Smooth muscle cell (in vitro differentiated cells): ENCODE measurements around the gene KLHL13. TPM values are rescaled to one million over a fixed set of nuclear protein-coding genes. Genes with fewer than 3 reads are reported as not detected.

ENCODE experiments used
- DNase-seq: peaks from one replicate; lab custom pipeline; 2025; ENCODE audit not compliant: unreplicated experiment; lab: John Stamatoyannopoulos, UW
- H2AFZ ChIP-seq: fragments of 200-600 bp; sonication (generic); 2 replicates; pipeline ENCODE4 v1.6.0; 2016; ENCODE audit warnings: antibody characterized with exemption, low read depth, mild to moderate bottlenecking
- H3F3A ChIP-seq: fragments of 200-600 bp; sonication (generic); 2 replicates; pipeline ENCODE4 v1.6.0; 2017; ENCODE audit warnings: antibody characterized with exemption, low read depth
- H3K27ac ChIP-seq: fragments of 200-600 bp; sonication (generic); 2 replicates; pipeline ENCODE4 v1.5.1; 2016; ENCODE audit warnings: low read depth, mild to moderate bottlenecking
- H3K27me3 ChIP-seq: fragments of 200-600 bp; sonication (generic); 2 replicates; pipeline ENCODE4 v1.6.1; 2016; ENCODE audit warnings: low read depth, mild to moderate bottlenecking
- H3K36me3 ChIP-seq: fragments of 200-600 bp; sonication (generic); 2 replicates; pipeline ENCODE4 v1.5.1; 2016; ENCODE audit warnings: low read depth
- H3K4me1 ChIP-seq: fragments of 200-600 bp; sonication (generic); 2 replicates; pipeline ENCODE4 v1.5.1; 2016; ENCODE audit warnings: low read depth
- H3K4me2 ChIP-seq: fragments of 200-600 bp; sonication (generic); 2 replicates; pipeline ENCODE4 v1.6.0; 2016; ENCODE audit warnings: mild to moderate bottlenecking
- H3K4me3 ChIP-seq: fragments of 200-600 bp; sonication (generic); 2 replicates; pipeline ENCODE4 v1.5.1; 2016; ENCODE audit warnings: mild to moderate bottlenecking
- H3K79me2 ChIP-seq: fragments of 200-600 bp; sonication (generic); 2 replicates; pipeline ENCODE4 v1.6.0; 2016; ENCODE audit warnings: low read depth, mild to moderate bottlenecking
- H3K9ac ChIP-seq: fragments of 200-600 bp; sonication (generic); 2 replicates; pipeline ENCODE4 v1.6.0; 2016; ENCODE audit warnings: low read depth
- H3K9me3 ChIP-seq: fragments of 200-600 bp; sonication (generic); replicated peaks from 2 replicates; pipeline ENCODE4 v1.5.1; 2016; ENCODE audit warnings: low read depth
- H4K20me1 ChIP-seq: fragments of 200-600 bp; sonication (generic); 2 replicates; pipeline ENCODE4 v1.6.0; 2016; ENCODE audit warnings: low read depth
- WGBS: methylation state at CpG from one replicate; pipeline ENCODE4 v1.1.7; 2016; ENCODE audit warnings: low lambda C conversion rate; 5-methylcytosine and 5-hydroxymethylcytosine counted together
- polyA plus RNA-seq: library from polyadenylated mRNA; unstranded; fragments of >200 nt; fragmentation: Nextera tagmentation; extraction: Ambion mirVana; gene quantifications from 2 replicates; pipeline ENCODE4 v1.2.1, GENCODE V29; 2016
- total RNA-seq: library from RNA; depleted of rRNA; stranded (reverse); fragments of >200 nt; gene quantifications from 2 replicates; pipeline ENCODE4 v1.2.3, GENCODE V29; 2014
- TF ChIP-seq, protein P1 (sequence below): fragments of 200-600 bp; sonication (generic); IDR thresholded peaks from 2 replicates; pipeline ENCODE4 v1.5.1; 2017; ENCODE audit warnings: borderline replicate concordance, mild to moderate bottlenecking, antibody characterized with exemption; ENCODE audit not compliant: insufficient read depth, poor library complexity, severe bottlenecking

KLHL13 gene
- total and polyA plus RNA-seq, 2 experiments from 2014 or later = 0.32 to 3.4 TPM

DNA sequence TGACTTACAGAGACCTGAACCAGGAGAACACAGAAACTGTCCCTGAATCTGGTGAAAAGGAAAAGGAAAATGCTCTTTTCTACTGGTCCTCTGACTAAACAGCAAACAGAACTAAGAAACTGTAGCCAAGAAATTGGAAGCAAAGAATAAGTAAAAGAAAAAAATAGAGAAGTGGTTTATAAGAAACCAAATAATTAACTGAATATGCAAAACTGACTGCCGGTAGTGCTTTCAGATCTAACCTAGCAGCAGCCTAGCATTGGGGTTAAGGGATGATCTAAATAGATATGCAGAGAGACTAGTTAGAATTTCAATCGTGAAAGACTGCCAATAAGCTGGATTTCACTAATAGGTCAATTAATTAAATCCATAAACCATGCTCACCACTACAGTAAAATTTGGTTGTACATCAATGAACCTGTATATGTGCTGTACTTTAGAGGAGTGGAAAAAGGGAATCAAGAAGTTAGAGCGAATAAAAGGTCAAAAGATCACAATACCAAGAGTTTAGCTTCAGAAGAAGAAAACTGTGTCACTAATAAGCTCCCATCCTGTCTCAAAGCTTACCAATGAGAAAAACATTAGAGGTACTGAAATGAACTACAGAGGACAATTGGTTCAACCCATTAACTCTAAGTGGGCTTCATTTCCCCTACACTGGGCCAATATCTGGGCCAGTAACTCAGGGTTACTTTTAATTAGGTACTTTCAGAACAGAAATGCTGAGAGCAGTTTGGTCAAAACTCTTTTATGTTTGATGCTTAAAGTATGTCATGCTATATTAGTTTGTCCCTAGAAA lies 53.6 kb downstream of the KLHL13 start:
- no peaks in the 10 kb centered on the region for H3K9me3 ChIP-seq
- no peak overlapping the region for H3K9ac ChIP-seq
- no peaks in the 10 kb centered on the region for H3K4me1 ChIP-seq
- no peaks in the 10 kb centered on the region for H3K36me3 ChIP-seq
- TF ChIP-seq, protein P1, sequence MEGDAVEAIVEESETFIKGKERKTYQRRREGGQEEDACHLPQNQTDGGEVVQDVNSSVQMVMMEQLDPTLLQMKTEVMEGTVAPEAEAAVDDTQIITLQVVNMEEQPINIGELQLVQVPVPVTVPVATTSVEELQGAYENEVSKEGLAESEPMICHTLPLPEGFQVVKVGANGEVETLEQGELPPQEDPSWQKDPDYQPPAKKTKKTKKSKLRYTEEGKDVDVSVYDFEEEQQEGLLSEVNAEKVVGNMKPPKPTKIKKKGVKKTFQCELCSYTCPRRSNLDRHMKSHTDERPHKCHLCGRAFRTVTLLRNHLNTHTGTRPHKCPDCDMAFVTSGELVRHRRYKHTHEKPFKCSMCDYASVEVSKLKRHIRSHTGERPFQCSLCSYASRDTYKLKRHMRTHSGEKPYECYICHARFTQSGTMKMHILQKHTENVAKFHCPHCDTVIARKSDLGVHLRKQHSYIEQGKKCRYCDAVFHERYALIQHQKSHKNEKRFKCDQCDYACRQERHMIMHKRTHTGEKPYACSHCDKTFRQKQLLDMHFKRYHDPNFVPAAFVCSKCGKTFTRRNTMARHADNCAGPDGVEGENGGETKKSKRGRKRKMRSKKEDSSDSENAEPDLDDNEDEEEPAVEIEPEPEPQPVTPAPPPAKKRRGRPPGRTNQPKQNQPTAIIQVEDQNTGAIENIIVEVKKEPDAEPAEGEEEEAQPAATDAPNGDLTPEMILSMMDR = no peak
- 73% methylated on average over 3 of the region's 3 CpGs for WGBS
- H3F3A ChIP-seq = no peaks in the 10 kb centered on the region
- no peak overlapping the region for H2AFZ ChIP-seq
- no peak overlapping the region for H3K4me2 ChIP-seq
- no peak for DNase-seq
- no peak overlapping the region for H3K4me3 ChIP-seq
- H3K27ac ChIP-seq = no peak overlapping the region
- no peaks in the 10 kb centered on the region for H3K79me2 ChIP-seq
- H3K27me3 ChIP-seq = no peaks in the 10 kb centered on the region
- H4K20me1 ChIP-seq = no peaks in the 10 kb centered on the region

DNA sequence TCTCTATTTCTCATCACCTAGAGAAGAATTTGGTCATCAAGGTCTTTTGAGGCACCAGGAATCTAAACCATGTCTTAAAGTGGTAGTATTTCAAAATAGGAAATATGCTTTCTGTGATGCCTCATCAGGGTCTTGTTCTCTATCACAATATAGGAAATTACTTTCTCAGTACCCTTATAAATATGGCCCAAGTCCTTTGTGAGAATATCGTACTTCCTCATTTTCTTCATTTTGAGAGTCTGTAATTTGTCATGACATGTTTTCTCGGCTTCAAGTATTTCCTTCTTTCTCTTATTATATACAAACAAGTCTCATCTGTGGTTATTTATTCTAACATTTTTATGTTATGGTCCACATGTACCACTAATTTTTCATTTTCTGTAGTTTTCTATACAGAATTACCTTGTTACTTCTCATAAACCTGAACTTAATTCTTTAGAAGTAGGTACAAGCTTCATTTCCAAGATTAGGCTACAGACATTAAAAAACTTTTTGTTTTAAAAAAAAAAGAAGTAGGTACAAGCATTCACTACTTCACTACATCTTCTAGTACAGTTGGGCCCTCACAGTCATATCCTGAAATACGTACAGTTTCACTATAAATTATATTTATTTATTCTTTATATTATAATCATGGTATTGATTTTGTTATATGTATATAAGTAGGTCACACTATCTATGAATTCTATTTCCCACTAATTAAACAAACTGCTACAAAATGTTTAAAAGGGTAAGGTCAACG lies 54.4 kb downstream of the KLHL13 start:
- Histone ChIP-seq H3K4me1 (no peaks in the 10 kb centered on the region), H3K4me2 (no peak overlapping the region), H2AFZ (no peak overlapping the region), H3K27ac (no peak overlapping the region), H3F3A (no peaks in the 10 kb centered on the region), H3K9ac (no peak overlapping the region), H3K79me2 (no peaks in the 10 kb centered on the region), H3K9me3 (no peaks in the 10 kb centered on the region), H3K36me3 (no peaks in the 10 kb centered on the region), H3K4me3 (no peak overlapping the region), H4K20me1 (no peaks in the 10 kb centered on the region), H3K27me3 (no peaks in the 10 kb centered on the region)
- 73% methylated on average over 4 of the region's 4 CpGs for WGBS
- TF ChIP-seq, protein P1 = no peak
- no peak for DNase-seq

DNA sequence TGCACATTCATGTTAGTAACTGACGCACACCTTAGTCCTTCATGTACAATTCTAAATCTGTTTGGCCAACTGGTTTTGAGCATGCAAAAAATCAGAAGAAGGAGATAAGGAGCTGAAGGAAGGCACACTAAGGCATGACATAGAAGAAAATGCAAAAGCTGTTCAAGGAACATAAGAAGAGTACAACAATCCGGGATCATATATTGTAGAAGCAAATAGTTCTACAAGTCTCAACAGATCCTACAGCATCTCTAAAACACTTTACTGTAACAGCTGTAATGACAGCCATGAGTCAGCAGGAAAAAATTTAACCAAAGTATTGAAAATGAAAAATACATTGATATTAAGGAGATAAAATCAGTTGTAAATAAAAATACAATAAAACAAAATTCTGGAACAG lies 57.7 kb downstream of the KLHL13 start:
- Histone ChIP-seq H4K20me1 (no peaks in the 10 kb centered on the region), H2AFZ (no peak overlapping the region), H3F3A (no peaks in the 10 kb centered on the region), H3K4me1 (no peaks in the 10 kb centered on the region), H3K4me2 (no peak overlapping the region), H3K27ac (no peak overlapping the region), H3K79me2 (no peaks in the 10 kb centered on the region), H3K36me3 (no peaks in the 10 kb centered on the region), H3K27me3 (no peaks in the 10 kb centered on the region), H3K4me3 (no peak overlapping the region), H3K9me3 (no peaks in the 10 kb centered on the region), H3K9ac (no peak overlapping the region)
- 81% methylated on average over 2 of the region's 2 CpGs for WGBS
- no peak for DNase-seq
- TF ChIP-seq, protein P1 = no peak
